Activated CD4-positive, CD25-positive, alpha-beta regulatory T cell (primary cell): ENCODE measurements around the gene NKD2.

ENCODE experiments used
- DNase-seq, 4 experiments: peaks; one replicate each; lab custom pipeline; 2025; lab: John Stamatoyannopoulos, UW

The NKD2 gene

DNA sequence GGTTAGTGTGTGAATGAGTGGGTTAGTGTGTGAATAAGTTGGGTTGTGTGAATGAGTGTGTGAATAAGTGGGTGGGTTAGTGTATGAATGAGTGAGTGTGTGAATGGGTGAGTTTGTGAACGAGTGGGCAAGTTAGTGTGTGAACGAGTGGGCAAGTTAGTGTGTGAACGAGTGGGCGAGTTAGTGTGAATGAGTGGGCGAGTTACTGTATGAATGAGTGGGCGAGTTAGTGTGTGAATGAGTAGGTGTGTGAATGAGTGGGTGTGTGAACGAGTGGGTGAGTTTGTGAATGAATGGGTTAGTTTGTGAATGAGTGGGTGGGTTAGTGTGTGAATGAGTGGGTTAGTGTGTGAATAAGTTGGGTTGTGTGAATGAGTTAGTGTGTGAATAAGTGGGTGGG lies 34.7 kb downstream of the NKD2 start:
- DNase-seq = no peak

DNA sequence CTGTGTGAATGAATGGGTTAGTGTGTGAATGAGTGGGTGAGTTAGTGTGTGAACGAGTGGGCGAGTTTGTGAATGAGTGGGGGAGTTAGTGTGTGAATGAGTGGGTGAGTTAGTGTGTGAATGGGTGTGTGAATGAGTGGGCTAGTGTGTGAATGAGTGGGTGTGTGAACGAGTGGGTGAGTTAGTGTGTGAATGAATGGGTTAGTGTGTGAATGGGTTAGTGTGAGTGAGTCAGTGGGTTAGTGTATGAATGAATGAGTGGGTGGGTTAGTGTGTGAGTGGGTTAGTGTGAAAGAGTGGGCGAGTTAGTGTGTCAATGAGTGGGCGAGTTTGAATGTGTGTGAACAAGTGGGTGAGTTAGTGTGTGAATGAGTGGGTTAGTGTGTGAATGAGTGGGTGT lies 35.5 kb downstream of the NKD2 start:
- DNase-seq = no peak

DNA sequence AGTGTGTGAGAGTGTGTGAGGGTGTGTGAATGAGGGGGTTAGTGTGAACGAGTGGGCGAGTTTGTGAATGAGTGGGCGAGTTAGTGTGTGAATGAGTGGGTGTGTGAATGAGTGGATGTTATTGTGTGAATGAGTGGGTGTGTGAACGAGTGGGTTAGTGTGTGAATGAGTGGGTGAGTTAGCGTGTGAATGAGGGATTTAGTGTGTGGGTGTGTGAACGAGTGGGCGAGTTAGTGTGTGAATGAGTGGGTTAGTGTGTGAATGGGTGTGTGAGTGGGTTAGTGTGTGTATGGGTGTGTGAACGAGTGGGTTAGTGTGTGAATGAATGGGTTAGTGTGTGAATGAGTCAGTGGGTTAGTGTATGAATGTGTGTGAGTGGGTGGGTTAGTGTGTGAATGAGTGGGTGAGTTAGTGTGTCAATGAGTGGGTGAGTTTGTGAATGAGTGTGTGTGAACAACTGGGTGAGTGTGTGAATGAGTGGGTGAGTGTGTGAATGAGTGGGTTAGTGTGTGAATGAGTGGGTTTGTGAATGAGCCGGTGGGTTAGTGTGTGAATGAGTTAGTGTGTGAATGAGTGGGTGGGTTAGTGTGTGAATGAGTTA lies 37.5 kb downstream of the NKD2 start:
- DNase-seq = no peak

DNA sequence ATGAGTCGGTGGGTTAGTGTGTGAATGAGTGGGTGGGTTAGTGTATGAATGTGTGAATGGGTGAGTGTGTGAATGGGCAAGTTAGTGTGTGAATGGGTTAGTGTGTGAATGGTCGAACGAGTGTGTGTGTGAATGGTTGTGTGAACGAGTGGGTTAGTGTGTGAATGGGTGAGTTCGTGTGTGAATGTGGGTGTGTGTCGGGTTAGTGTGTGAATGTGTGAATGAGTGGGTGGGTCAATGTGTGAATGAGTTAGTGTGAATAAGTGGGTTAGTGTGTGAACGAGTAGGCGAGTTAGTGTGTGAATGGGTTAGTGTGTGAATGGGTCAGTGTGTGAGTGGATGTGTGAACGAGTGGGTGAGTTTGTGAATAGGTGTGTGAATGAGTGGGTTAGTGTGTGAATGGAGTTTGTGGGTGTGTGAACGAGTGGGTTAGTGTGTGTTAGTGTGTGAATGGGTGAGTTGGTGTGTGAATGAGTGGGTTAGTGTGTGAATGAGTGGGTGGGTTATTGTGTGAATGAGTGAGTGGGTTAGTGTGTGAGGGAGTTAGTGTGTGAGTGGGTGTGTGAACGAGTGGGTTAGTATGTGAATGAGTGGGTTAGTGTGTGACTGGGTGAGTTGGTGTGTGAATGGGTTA lies 38.8 kb downstream of the NKD2 start:
- no peak for DNase-seq

DNA sequence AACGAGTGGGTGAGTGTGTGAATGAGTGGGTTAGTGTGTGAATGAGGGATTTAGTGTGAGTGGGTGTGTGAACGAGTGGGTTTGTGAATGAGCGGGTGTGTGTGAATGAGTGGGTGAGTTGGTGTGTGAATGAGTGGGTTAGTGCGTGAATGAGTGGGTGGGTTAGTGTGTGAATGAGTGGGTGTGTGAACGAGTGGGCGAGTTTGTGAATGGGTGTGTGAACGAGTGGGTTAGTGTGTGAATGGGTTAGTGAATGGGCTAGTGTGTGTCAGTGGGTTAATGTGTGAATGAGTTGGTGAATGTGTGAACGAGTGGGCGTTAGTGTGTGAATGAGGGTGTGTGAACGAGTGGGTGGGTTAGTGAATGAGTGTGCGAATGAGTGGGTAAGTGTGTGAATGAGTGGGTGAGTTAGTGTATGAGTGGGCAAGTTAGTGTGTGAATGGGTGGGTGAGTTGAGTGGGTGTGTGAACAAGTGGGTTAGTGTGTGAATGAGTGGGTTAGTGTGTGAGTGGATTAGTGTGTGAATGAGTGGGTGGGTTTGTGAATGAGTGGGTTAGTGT lies 39.6 kb downstream of the NKD2 start:
- DNase-seq = no peak

DNA sequence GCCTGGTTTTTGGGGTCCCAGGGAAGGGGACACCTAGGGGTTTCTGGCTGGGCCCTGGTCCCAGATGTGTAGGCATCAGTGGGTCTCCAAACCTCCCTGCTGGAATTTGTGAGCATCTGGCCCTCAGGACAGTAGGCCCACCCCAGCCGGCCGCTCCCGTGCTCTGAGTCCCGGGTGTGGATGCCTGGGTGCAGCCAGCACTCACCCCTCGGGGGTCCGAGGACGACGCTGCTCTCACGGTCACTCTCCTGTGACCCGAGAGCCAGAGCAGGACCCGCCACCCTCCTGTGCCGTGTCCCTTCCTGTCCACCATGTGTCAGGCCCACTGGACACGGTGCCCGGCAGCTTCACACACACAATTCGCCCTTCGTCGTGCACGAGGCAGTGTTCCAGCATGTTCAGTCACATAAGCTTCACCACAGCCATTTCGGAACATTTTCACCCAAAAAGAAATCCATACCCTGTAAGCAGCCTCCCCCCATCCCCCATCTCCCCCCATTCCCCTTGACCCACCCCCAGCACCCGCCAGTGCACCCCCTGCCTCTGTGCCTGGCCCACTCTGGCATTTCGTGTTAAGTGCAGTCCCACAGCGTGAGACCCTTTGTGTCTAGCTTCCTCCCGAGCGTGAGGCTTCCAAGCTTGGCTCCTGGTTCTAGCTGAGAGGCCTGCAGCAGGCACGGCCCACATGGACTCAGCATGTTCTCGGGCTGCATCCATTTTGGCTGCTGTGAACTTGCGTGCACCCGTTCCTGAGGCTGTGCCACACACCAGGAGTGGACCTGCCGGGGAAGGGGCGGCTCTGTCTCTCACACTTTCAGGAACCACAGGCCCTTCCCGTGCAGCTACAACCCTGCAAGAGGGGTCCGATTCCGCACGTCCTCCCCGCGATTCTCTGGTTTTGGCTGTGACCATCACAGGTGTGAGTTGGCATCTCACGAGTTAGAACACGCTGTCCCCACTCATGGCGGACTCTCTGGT lies 40.5 kb downstream of the NKD2 start:
- DNase-seq = no peak

DNA sequence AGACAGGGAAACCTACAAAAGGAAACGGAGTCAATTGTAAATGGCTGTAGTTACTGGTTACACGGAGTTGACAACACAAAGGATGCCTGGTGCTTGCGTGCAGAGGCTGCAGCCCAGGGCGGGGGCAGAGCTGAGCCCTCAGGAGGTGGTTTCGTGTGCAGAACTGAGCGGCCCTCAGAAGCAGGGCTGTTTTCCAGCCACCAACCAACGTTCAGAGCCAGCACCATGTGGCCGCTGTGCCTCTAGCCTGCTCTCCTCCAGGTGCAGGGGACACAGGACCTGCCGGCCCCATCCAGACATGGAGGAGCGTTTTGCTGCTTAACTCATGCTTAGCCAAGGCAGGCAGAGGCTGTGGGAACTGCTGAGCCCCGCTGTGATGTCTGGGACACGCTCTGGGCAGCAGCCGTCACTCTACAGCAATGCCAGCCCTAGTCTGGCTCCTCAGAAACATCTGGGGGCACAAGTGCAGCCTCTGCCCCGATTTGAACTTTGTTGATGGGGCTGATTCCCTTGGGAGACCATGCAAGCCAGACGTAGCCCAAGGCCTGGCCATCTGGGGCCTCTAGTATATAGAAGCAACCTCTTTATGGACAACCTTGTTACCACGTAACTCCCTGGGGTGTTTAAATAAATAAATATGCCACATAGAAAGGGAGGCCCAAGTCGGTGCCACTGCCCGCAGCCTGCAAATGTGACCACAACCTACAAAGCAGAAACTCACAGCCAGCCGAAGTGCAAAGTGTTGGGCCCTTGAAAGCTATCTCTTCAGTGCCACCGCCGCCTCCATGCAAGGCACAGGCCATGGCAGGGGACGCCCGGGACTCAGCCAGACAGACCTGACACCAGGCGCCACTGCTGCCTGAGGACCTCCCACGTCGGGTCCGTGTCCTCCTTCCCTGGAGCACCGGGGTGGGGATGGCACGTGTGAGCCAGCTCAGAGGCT lies 42.1 kb downstream of the NKD2 start:
- DNase-seq = no peak

DNA sequence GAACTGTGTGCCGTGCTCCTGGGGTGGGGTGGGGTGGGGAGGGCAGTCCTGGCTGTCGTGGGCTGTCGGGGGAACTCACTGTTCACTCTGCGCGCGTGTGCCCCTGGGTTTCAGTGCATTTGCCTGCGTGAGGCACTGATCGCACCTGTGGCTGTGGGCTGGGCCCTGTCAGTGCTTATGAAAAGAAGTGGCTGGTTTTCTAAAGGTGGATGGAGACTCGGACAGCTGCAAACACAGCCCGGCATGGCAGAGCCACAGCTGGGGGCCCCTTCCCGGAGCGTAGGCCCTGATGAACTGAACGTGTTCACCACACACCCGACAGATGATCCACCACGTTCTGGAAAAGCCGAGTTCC lies 42.7 kb downstream of the NKD2 start:
- DNase-seq = no peak

DNA sequence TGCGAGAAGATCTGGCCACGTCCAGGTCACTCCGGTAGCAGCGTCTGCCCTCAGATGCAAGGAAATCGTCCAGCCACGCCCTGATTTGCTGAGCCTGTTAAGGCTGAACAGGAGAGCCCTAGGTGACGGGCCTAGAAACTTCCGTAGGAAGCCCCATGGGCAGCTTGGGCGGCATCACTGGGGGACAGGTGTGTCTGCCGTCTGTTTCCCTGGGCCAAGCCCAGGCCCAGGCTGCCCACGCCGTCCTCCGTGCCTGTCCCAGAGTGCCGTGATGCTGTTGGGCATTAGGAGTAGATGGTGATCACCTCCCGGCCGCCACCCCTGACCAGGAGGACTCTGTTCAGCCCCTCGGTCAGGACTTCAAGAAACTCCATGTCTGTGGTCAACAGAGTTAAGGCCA lies 43.5 kb downstream of the NKD2 start:
- no peak for DNase-seq

DNA sequence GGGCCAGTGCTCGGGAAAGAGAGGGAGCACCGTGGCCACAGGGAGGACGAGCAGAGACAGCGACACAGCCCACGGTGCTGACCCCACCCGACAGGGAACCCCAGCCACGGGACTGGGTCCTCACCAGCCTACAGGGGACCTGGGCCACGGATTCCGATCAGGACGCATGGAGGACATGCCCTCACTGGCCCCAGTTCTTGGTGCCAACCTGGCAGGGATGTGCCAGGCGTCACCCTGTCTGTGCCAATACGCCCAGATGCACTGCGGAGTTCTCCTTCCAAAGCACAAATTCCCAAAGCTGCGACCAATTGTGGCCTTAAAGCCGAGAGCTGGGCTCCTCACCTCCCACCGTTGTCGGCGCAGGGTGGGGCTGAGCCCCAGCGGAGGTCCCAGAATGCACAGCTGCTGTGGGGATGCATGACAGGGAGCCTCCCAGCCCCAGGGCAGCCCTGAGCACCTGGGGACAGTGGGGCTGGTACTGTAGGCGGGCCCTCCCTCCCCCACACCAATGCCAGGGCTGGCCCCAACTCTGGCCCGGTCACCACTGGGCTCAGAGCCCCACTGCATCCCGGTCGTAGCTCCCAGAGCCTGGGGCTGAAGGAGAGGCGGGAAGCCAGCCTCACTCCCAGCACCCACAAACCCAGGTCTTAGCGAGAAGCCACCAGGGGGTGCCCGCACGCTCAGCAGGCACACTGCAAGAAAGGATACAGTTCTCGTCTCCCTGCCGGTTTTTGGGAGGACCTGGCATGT lies 44.2 kb downstream of the NKD2 start:
- no peak for DNase-seq

DNA sequence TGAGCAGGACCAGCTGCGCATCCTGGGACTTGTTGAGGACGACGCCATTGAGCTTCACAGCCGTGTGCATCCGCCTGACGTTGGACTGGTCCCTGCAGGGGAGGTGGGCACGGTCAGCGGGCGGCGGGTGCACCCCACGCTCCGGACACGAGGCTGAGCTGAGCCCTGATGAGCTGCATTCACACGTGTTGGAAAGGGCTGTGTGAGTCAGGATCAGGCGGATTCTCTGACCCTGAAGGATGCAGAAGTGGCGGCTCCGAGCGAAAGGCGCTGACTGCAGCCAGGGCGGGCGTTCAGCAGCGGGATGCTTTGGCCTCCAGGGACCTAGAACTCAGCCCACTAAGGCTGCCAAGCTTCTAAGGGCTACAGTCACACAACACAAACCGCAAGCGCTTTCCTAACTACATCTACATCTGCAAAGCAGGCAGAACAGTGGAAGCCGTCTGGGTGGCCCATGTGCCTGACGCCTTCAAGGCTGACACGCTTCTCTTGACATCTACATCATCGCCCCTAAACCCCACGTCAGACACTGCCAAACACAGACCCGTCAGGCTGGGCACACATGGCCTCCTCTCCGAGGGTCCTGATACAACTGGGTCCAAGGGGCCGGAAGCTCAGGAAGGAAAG lies 44.9 kb downstream of the NKD2 start:
- no peak for DNase-seq

DNA sequence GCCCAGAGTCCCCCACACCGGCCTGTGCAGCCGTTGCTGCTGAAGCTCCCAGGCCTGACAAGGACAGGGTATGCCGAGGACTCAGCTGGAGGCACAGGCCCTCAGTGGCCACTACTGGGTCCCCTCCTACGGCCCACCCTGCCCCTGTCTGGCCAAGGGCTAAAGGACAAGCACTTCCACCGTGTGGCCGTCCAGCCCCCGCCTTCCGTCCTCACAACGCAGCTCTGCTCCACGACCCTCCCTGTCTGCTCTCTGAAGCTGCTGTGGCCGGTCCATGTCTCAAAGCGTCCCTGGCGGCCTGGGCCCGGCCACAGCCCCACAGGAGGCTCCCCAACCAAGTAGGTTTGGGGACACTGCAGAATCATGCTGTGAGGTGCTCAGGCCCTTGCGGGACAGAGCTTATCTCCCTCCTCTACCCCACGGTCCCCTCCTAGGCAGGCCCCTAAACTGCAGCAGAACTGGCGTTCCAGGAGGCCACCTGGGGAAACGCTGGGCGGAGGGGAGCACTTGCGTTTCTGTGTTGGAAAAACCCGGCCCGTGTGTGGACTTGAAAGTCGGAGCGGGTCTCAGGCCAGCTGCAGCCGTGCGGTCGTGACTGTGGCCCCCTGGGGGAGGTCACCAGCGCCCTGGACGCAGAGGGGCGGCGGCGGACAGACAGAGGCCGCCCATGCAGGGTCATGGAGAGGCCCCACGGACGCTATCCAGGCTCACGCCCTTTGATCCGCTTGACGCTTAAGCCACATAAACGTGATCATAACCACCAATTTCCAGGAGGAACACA lies 45.6 kb downstream of the NKD2 start:
- DNase-seq = no peak

DNA sequence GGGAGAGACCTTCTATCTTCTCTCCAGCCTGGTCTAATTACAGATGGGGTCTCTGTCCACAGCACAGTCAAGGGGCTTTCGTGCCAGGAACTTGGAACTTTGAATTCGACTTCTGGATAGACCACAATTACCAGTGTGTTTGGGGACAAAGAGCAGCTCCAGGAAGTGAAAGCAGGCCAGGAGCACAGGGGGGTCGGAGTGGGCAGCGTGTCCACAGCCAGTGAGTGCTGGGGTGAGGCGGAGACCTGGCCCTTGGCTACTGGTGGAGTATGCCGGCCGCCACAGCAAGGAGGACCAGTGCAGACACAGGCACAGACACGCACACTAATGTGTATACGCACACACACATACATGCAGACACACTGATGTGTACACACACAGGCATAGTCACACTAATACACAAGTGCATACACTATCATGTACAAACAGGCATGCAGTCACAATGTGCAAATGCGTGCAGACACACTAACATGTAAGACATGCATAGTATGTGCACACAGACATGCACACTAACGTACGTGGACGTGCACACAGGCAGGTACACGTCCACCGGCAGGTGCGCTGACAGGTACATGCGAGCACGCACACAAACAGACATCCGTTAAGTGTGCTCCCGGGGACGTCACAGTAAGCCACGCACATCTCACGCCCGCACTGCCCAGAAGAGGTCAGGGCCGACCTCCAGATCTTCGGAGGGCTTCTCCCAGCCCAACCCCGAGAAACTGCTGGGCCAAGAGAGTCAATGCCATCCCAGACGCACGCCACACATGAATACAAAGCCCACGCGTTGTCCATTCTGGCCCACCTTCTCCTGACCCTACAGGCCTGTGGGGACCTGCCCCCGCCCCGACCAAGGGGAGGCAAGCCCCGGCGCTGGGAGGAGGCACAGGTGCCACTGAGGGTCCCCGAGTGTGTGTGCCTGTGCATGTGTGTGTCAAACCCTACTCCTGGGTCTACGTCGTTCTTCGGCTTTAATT lies 46.5 kb downstream of the NKD2 start:
- DNase-seq = no peak

DNA sequence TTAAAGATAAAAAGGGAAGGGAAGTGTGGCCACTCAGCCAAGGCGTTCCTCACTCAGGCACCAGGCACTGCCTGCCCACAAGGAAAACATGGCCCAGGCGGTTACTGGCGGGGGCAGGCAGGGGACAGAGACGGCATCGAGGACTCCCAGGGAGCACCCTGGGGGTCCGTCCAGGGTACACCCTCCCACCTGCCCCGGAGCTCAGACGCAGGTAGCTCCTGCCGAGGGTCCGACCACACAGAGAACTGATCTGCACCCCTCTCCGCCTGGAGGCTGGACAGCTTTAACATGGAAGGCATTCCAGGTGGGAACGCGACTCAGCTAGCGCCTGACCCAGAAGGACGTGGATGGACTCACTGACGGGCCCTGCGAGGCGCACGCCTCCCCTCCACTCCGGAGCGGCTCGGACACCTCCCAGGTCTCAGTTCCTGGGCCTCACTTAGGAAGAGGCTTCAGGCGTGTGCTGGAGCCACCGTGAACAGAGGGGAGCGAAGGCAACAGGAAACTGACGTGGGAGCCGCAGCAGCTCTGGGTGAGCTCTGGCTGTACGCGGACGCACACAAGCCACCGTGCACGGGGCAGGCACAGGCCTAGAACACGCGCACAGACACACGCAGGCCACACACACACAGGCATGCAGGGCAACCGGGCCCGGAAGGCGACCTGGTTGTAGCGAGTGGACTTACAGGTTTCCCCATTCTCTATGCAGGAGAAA lies 47.5 kb downstream of the NKD2 start:
- DNase-seq = no peak

DNA sequence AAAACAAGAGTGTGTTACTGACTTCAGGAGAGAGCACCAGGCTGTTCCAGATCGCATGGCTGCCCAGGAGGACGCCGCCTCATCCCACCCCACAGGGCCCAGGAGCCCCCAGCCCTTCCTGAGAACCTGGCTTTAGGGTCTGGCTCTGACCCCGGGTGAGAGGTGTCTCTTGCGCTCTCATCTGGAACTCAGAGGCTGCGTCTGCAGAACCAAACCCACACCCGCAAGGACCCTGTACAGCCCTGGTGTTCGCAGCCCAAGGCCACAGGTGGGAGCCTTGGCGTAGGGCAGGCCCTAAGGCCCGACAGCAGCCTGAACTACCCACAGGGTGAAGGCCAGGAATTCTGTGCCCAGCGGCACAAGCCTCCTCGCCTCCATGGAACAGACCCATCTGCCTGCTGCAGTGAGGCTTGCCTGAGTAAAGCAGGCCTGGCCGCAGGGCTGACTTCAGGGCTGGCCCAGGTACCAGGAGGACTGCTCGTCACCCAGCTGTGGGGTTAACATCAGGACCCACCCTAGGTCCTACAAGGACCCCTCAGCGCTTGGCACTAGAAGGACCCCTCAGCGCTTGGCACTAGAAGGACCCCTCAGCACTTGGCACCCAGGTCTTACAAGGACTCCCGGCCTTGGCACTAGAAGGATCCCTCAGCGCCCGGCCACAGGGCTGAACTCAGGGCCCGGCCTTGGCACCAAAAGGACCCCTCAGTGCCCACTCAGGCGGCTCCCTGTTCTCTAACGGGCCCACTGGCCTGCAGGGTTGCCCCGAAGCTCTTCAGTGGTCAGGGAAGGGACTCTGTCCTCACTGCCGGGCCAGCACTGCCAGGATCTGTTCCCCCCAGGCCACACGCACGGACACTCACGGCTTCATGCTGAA lies 48.2 kb downstream of the NKD2 start:
- no peak for DNase-seq

DNA sequence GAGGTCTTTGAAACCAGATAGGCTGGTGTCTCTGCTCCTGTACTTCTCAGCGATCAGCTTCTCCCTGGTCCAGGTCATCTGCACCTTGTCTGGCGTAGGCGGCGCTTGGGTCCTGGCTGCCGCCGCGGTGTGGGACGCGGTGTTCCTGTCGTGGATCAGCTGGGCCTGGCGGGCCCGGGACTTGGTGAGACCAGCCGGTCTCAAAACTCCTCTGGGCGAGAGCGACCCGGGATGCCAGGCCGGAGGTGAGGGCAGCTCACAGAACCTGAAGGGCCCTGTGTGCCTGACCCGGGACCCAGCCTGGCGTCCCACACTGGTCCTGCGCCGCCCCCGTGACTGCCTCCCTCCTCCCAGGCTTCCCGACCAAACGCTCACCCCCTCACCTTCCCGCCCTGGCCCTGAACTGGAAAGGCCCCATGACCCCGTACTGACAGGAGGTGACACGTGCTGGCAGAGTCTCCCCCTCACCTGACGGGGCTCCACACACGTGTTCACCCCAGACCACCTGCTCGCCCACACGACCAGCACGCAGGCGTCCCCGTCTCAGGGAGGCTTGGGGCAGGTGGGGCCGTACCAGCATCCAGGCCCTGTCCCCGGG lies 49.0 kb downstream of the NKD2 start:
- no peak for DNase-seq
